HG02798 (cell line): ENCODE measurements around the gene OR56A3.
A peak's percentile ranks its signal among the peaks of the same experiment; 100 is the strongest.
"Not testable (repeated sequence)": the region's sequence is repeated elsewhere in the genome, so short reads cannot be mapped to it uniquely, and the experiment has no call there.

Source experiments
- ATAC-seq: cut with Tn5 transposase; IDR thresholded peaks from one replicate; pipeline ENCODE4 v1.9.1; 2021; ENCODE audit warnings: mild to moderate bottlenecking; ENCODE audit not compliant: unreplicated experiment, poor library complexity

OR56A3 gene

GRCh38 chr11:5941951-5942350 is at the start of gene OR56A3:
Gene OR56A3 (plus strand): TSS chr11:5942251. CDS start chr11:5947347, 5,096 bp downstream.
- no peak for ATAC-seq

- ATAC-seq, result no peak
Observed at GRCh38 chr11:5892908-5893307, 49.1 kb upstream of the OR56A3 start, which contains the start of gene OR52E5. Gene OR52E5 (plus strand): TSS chr11:5893208. CDS start chr11:5900777, 7,569 bp downstream.

- ATAC-seq, result no peak
Observed at GRCh38 chr11:5899534-5899933, 42.5 kb upstream of the OR56A3 start.

GRCh38 chr11:5910540-5910939 is 31.5 kb upstream of the OR56A3 start:
- no peak for ATAC-seq

GRCh38 chr11:5922749-5923426 is 19.2 kb upstream of the OR56A3 start:
- peak; percentile 86 for ATAC-seq

GRCh38 chr11:5923427-5923776 is 18.6 kb upstream of the OR56A3 start:
- ATAC-seq, result peak; percentile 37

GRCh38 chr11:5923794-5924193 is 18.3 kb upstream of the OR56A3 start:
- no peak for ATAC-seq

- ATAC-seq, result no peak
Observed at GRCh38 chr11:5928271-5928670, 13.8 kb upstream of the OR56A3 start.

GRCh38 chr11:5928811-5929210 is 13.2 kb upstream of the OR56A3 start:
- ATAC-seq, result no peak

GRCh38 chr11:5929571-5930368 is 12.3 kb upstream of the OR56A3 start:
- no peak for ATAC-seq

- no peak for ATAC-seq
Observed at GRCh38 chr11:5930614-5931013, 11.4 kb upstream of the OR56A3 start.

- no peak for ATAC-seq
Observed at GRCh38 chr11:5931061-5931460, 11.0 kb upstream of the OR56A3 start.

GRCh38 chr11:5932671-5933070 is 9.4 kb upstream of the OR56A3 start:
- ATAC-seq, result no peak

- no peak for ATAC-seq
Observed at GRCh38 chr11:5933116-5933515, 8.9 kb upstream of the OR56A3 start.

GRCh38 chr11:5937868-5938602 is 4.0 kb upstream of the OR56A3 start:
- ATAC-seq, result no peak

GRCh38 chr11:5938603-5938965 is 3.5 kb upstream of the OR56A3 start:
- ATAC-seq, result no peak

- ATAC-seq, result no peak
Observed at GRCh38 chr11:5940748-5941147, 1.3 kb upstream of the OR56A3 start.

- no peak for ATAC-seq
Observed at GRCh38 chr11:5955586-5955985, 13.5 kb downstream of the OR56A3 start.

GRCh38 chr11:5960704-5961320 is 18.8 kb downstream of the OR56A3 start:
- ATAC-seq, result not testable (repeated sequence)

GRCh38 chr11:5966958-5967357 is 24.9 kb downstream of the OR56A3 start:
- ATAC-seq, result no peak

GRCh38 chr11:5967708-5968107 is 25.7 kb downstream of the OR56A3 start:
- no peak for ATAC-seq
